HFFc6 (cell line): ENCODE measurements around the gene AVPI1. TPM values are rescaled to one million over a fixed set of nuclear protein-coding genes. Genes with fewer than 3 reads are reported as not detected.

ENCODE experiments used
- DNase-seq: peaks from one replicate; pipeline ENCODE4 v3.0.0-alpha.2; 2018
- H3K27ac Mint-ChIP-seq: 2 replicates; pipeline ENCODE4 v1.8.0; 2020; ENCODE audit warnings: mild to moderate bottlenecking, mixed read lengths
- H3K27me3 Mint-ChIP-seq: 2 replicates; pipeline ENCODE4 v1.8.0; 2021; ENCODE audit warnings: mild to moderate bottlenecking, moderate library complexity, mixed read lengths; ENCODE audit not compliant: insufficient read depth
- H3K36me3 Mint-ChIP-seq: 2 replicates; pipeline ENCODE4 v1.8.0; 2021; ENCODE audit warnings: low read depth, mixed read lengths
- H3K4me1 Mint-ChIP-seq: 2 replicates; pipeline ENCODE4 v1.8.0; 2020; ENCODE audit warnings: low read depth, mixed read lengths
- H3K4me3 Mint-ChIP-seq: 2 replicates; pipeline ENCODE4 v1.8.0; 2020; ENCODE audit warnings: mild to moderate bottlenecking, moderate library complexity, mixed read lengths
- H3K9me3 Mint-ChIP-seq: 2 replicates; pipeline ENCODE4 v1.8.0; 2020; ENCODE audit warnings: mild to moderate bottlenecking, mixed read lengths
- CTCF ChIP-seq: fragments of 200-600 bp; sonication (generic); IDR thresholded peaks from 2 replicates; pipeline ENCODE4 v1.5.0; 2021; ENCODE audit warnings: antibody characterized with exemption, mild to moderate bottlenecking
- total RNA-seq, 6 experiments: library from RNA; stranded (reverse); fragmentation: NEBNext Ultra II Directional; extraction: Animal tissue kit (Norgen Biotek cat#: 25700); gene quantifications; 2 replicates in 1 of 6; 3 replicates in 5 of 6; pipeline ENCODE4 v1.2.3, GENCODE V29; 2021

Gene AVPI1
- total RNA-seq, 6 experiments from 2014 or later = 28.2 to 44.8 (median 39.5) TPM

GRCh38 chr10:97632949-97633884 is 53.8 kb downstream of the AVPI1 start, which contains the start of gene MORN4:
MORN4 (minus strand) TSS chr10:97633500; CDS start chr10:97619653, 13,847 bp downstream.
- TF ChIP-seq CTCF = no peak
- Mint-ChIP-seq H3K4me1 (peaks cover 23% of the 10 kb centered on the region), H3K9me3 (no peaks in the 10 kb centered on the region), H3K27ac (peak within 1 kb of the TSS; percentile 84), H3K36me3 (no peaks in the 10 kb centered on the region), H3K27me3 (no peaks in the 10 kb centered on the region), H3K4me3 (peak within 1 kb of the TSS; percentile 96)
- peak; percentile 89 for DNase-seq

- Mint-ChIP-seq H3K27ac (0 out of 2 replicates have a peak overlapping the region, but pooled peaks have one; percentile 18), H3K27me3 (no peaks in the 10 kb centered on the region), H3K36me3 (no peaks in the 10 kb centered on the region), H3K4me1 (peaks cover 23% of the 10 kb centered on the region), H3K4me3 (no peak overlapping the region), H3K9me3 (no peaks in the 10 kb centered on the region)
- no peak for TF ChIP-seq CTCF
- no peak for DNase-seq
These were observed 55.9 kb downstream of the AVPI1 start for GRCh38 chr10:97631098-97631497.

- peaks cover 23% of the 10 kb centered on the region for H3K4me1 Mint-ChIP-seq
- no peaks in the 10 kb centered on the region for H3K27me3 Mint-ChIP-seq
- DNase-seq = no peak
- no peaks in the 10 kb centered on the region for H3K36me3 Mint-ChIP-seq
- no peak overlapping the region for H3K27ac Mint-ChIP-seq
- TF ChIP-seq CTCF = no peak
- no peaks in the 10 kb centered on the region for H3K9me3 Mint-ChIP-seq
- H3K4me3 Mint-ChIP-seq = no peak overlapping the region
These were observed 57.8 kb downstream of the AVPI1 start for GRCh38 chr10:97629289-97629688.

GRCh38 chr10:97628228-97628627 is 58.8 kb downstream of the AVPI1 start:
- Mint-ChIP-seq H3K27ac (no peak overlapping the region), H3K4me1 (peaks cover 17% of the 10 kb centered on the region), H3K27me3 (no peaks in the 10 kb centered on the region), H3K4me3 (no peak overlapping the region), H3K9me3 (no peaks in the 10 kb centered on the region), H3K36me3 (no peaks in the 10 kb centered on the region)
- DNase-seq = no peak
- TF ChIP-seq CTCF = no peak

- Mint-ChIP-seq H3K9me3 (no peaks in the 10 kb centered on the region), H3K27ac (no peak overlapping the region), H3K4me1 (peaks cover 12% of the 10 kb centered on the region), H3K27me3 (no peaks in the 10 kb centered on the region), H3K4me3 (no peak overlapping the region), H3K36me3 (no peaks in the 10 kb centered on the region)
- no peak for TF ChIP-seq CTCF
- DNase-seq = no peak
These were observed 59.3 kb downstream of the AVPI1 start for GRCh38 chr10:97627731-97628130.

Other genes with a start within 250 kb of the AVPI1 start
- 10 to 100 TPM; 36.2 to 42.8 (median 39.9) TPM for gene EXOSC1, start 241.2 kb downstream of the AVPI1 start, total RNA-seq
- gene ZDHHC16, start 241.1 kb downstream of the AVPI1 start, total RNA-seq = 10 to 100 TPM; 60.7 to 64.9 (median 63.1) TPM
- gene MMS19, start 188.8 kb downstream of the AVPI1 start, total RNA-seq = 10 to 100 TPM; 53.8 to 61.2 (median 56.3) TPM
- gene UBTD1, start 188.3 kb downstream of the AVPI1 start, total RNA-seq = 10 to 100 TPM; 31.3 to 42.1 (median 34.8) TPM
- 1 to 10 TPM in 4 of 6 experiments, under 1 TPM in 2; 0.31 to 7.7 (median 6.5) TPM for gene ANKRD2, start 114.5 kb downstream of the AVPI1 start, total RNA-seq
- gene HOGA1, start 102.9 kb downstream of the AVPI1 start, total RNA-seq = under 1 TPM; 0.26 to 0.66 (median 0.46) TPM
- gene C10orf62, start 97.5 kb downstream of the AVPI1 start, total RNA-seq = not detected
- 10 to 100 TPM in 3 of 6 experiments, 1 to 10 TPM in 3; 9.4 to 11.3 (median 10.1) TPM for gene MORN4, start 53.7 kb downstream of the AVPI1 start, total RNA-seq
- 10 to 100 TPM; 26.7 to 35.3 (median 31.6) TPM for gene PI4K2A, start 46.6 kb downstream of the AVPI1 start, total RNA-seq
- gene MARVELD1, start 26.5 kb upstream of the AVPI1 start, total RNA-seq = 10 to 100 TPM; 76.7 to 94.7 (median 80.9) TPM
- gene ZFYVE27, start 49.9 kb upstream of the AVPI1 start, total RNA-seq = 10 to 100 TPM; 16.6 to 23.0 (median 18.3) TPM
- gene SFRP5, start 84.8 kb upstream of the AVPI1 start, total RNA-seq = not detected
- gene GOLGA7B, start 162.6 kb upstream of the AVPI1 start, total RNA-seq = not detected